ENCODE measurements around the gene ASTN1. TPM values are rescaled to one million over a fixed set of nuclear protein-coding genes. Genes with fewer than 3 reads are reported as not detected.

ASTN1 gene
- total RNA-seq, 3 donors from 2014 or later = 0.10 to 2.2 (median 0.14) TPM

DNA sequence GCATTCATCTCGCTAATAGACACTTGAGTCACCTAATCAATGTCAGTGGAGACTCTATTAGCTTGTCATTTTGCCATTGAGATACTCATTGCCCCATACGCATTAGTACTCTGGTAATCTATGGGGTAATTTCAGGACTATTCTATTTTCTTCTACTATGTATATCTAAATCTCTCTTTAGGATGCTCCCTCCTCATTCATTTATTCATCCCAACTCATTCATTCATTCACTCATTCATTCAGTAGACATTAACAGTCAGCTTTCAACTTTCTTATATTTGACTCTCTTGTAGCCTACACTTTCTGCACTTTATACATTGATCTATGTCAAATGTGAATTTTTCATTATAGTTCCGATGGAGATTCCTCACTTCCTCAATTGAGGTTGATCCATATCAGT, 170.9 kb downstream of the ASTN1 start:
- Histone ChIP-seq H3K4me3 (no peak overlapping the region), H3K4me1 (ENCODE audit: low read depth) (no peaks in the 10 kb centered on the region), H3K36me3 (ENCODE audit: low read depth) (no peaks in the 10 kb centered on the region), H3K9me3 (no peaks in the 10 kb centered on the region)
- DNase-seq (no peak), ATAC-seq (no peak)
- TF ChIP-seq, protein P1, sequence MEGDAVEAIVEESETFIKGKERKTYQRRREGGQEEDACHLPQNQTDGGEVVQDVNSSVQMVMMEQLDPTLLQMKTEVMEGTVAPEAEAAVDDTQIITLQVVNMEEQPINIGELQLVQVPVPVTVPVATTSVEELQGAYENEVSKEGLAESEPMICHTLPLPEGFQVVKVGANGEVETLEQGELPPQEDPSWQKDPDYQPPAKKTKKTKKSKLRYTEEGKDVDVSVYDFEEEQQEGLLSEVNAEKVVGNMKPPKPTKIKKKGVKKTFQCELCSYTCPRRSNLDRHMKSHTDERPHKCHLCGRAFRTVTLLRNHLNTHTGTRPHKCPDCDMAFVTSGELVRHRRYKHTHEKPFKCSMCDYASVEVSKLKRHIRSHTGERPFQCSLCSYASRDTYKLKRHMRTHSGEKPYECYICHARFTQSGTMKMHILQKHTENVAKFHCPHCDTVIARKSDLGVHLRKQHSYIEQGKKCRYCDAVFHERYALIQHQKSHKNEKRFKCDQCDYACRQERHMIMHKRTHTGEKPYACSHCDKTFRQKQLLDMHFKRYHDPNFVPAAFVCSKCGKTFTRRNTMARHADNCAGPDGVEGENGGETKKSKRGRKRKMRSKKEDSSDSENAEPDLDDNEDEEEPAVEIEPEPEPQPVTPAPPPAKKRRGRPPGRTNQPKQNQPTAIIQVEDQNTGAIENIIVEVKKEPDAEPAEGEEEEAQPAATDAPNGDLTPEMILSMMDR (IDR thresholded peaks at IDR 0.05) = no peak
- intact Hi-C loops (cut with DNase I, micrococcal nuclease) = no loop called here

GRCh38 chr1:176989754-176990153, 174.8 kb downstream of the ASTN1 start:
- intact Hi-C loops (cut with DNase I, micrococcal nuclease) = no loop called here
- TF ChIP-seq, protein P1 (IDR thresholded peaks at IDR 0.05) = no peak
- DNase-seq (no peak), ATAC-seq (no peak)
- H3K36me3 ChIP-seq (ENCODE audit: low read depth) = no peaks in the 10 kb centered on the region
- no peak overlapping the region for H3K4me3 ChIP-seq
- H3K4me1 ChIP-seq (ENCODE audit: low read depth) = no peaks in the 10 kb centered on the region
- H3K9me3 ChIP-seq = no peaks in the 10 kb centered on the region

DNA sequence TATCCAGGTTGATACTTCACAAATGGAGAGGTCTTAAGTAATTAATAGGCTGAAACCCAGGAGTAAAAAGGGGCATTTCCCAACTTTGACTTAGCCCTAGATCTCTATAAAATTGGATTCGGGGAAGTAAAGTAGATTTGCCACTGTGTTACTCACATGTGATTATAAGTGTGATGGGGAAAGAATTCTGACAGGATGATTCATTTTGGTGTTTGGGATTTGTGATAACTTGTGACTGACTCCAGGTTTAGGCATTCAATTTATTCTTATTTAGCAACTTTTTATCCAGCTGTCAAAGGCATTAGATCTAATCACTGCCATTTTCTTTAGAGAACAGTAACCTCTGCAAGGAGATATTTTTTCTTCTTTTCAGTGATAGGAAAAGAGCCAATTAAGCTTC, 175.5 kb downstream of the ASTN1 start:
- Histone ChIP-seq H3K9me3 (no peaks in the 10 kb centered on the region), H3K4me1 (ENCODE audit: low read depth) (no peaks in the 10 kb centered on the region), H3K4me3 (no peak overlapping the region), H3K36me3 (ENCODE audit: low read depth) (no peaks in the 10 kb centered on the region)
- ATAC-seq = no peak
- intact Hi-C loops (cut with DNase I, micrococcal nuclease) = no loop called here
- no peak for DNase-seq
- TF ChIP-seq, protein P1 (IDR thresholded peaks at IDR 0.05) = no peak

DNA sequence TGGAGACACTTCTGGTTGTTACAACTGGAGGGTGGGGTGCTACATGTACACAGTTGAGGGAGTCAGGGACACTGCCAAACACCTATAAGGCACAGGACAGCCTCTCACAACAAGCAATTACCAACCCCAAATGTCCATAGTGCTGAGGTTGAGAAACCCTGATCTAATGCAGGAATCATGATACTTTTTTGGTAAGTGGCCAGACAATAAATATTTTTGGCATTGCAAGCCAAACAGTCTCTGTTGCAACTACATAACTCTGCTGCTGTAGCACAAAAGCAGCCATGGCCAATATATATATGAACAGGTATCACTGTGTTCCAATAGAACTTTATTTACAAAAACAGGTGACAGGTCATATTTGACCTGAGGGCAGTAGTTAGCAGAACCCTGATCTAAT, 177.5 kb downstream of the ASTN1 start:
- ATAC-seq = no peak

DNA sequence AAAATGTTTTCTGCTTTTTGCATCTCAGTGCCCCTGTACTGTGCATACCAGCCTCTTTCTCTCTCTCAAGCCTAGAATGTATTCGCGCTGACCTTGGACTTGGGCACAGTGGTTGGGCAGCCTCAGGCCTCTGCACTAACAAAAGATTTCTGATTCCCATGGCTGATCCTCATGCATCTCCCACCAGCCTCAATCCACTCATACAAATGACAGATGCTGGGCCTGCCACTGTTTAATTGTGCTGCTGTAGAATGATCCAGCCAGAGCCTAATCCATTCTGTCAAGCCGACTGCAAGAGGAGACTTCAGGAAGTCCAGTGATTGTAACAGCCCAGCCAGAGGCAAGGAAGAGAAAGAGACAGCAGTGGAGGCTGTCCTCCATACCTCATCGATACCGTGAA, 180.8 kb downstream of the ASTN1 start:
- Histone ChIP-seq H3K36me3 (ENCODE audit: low read depth) (no peaks in the 10 kb centered on the region), H3K4me3 (no peak overlapping the region), H3K9me3 (no peaks in the 10 kb centered on the region), H3K4me1 (ENCODE audit: low read depth) (no peaks in the 10 kb centered on the region)
- TF ChIP-seq, protein P1 (IDR thresholded peaks at IDR 0.05) = no peak
- ATAC-seq (no peak), DNase-seq (no peak)
- intact Hi-C loops (cut with DNase I, micrococcal nuclease) = no loop called here

More for the DNA sequence above, 177.5 kb downstream of the ASTN1 start:
- Histone ChIP-seq H3K4me3 (no peak overlapping the region), H3K9me3 (no peaks in the 10 kb centered on the region), H3K4me1 (ENCODE audit: low read depth) (no peaks in the 10 kb centered on the region), H3K36me3 (ENCODE audit: low read depth) (no peaks in the 10 kb centered on the region)
- TF ChIP-seq, protein P1 (IDR thresholded peaks at IDR 0.05) = no peak
- no peak for DNase-seq
- intact Hi-C loops (cut with DNase I, micrococcal nuclease) = no loop called here

DNA sequence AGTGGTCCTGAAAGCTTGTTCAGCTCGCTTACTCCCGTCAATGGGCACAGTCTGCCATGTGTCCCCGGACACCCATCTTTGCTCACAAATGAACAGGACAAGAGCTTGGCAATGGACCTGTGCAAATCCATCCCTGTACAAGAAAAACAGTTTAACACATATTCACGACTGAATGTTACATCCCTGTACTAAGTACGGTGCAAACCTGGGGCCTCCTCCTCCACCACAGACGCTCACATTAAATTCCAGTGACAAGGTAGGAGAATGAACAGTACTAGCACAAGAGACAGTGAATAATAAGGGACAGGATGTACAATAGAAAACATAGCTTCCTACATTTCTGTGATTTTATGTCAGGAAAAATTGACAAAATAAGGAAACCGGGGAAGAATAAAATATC, 187.7 kb downstream of the ASTN1 start:
- ATAC-seq (no peak), DNase-seq (no peak)
- no peaks in the 10 kb centered on the region for H3K4me1 ChIP-seq (ENCODE audit: low read depth)
- no peaks in the 10 kb centered on the region for H3K9me3 ChIP-seq
- intact Hi-C loops (cut with DNase I, micrococcal nuclease) = no loop called here
- H3K4me3 ChIP-seq = no peak overlapping the region
- H3K36me3 ChIP-seq (ENCODE audit: low read depth) = no peaks in the 10 kb centered on the region
- TF ChIP-seq, protein P1 (IDR thresholded peaks at IDR 0.05) = no peak

Data from mucosa of descending colon (tissue), 3 donors.